ENCODE measurements around the gene ATMIN. TPM values are rescaled to one million over a fixed set of nuclear protein-coding genes. Genes with fewer than 3 reads are reported as not detected.

The ATMIN gene
- total and polyA plus RNA-seq, 2 of the 13 experiments (the other 11 are each of a cell fraction or from before 2014, with no cell fraction given) = 34.6 to 60.4 TPM

DNA sequence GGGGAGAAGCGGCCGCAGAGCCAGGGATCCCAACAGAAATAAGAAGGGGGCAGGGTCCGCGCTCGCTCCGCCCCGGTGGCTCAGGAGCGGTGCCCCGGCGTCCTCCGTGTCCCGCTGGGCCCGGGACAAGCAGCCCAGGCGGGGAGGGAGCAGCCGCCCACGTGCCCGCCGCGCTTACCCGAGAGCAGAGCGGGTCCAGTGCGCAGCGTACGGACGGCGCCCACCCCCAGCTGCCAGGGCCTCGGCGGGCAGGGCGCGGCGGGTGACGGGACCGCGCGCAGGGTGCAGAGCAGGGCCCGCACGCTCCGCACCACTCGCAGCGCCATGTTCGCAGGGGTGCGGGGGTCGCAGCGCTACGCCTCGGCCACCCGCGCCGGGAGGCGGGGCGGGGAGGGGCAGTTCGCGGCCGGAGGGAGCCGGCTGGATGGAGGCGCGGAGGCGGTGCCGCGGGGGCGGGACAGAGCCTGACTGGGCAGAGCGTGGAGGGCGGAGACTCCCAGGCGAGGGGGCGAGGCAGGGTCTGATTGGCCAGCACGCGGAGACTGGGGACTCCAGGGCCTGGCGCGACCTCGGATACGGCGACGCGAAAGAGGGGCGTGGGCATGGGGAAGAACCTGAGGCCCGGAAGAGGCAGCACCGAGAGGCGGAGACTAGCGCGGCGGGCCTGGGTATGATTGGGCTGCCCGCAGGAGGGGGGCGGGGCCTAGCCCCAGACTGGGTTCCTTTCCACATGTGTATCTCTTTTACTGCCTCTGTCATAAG lies 60.5 kb downstream of the ATMIN start, which contains the start of gene GCSH (continued):
- TF ChIP-seq, protein P1, sequence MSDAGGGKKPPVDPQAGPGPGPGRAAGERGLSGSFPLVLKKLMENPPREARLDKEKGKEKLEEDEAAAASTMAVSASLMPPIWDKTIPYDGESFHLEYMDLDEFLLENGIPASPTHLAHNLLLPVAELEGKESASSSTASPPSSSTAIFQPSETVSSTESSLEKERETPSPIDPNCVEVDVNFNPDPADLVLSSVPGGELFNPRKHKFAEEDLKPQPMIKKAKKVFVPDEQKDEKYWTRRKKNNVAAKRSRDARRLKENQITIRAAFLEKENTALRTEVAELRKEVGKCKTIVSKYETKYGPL (CRISPR knock-in tag; IDR thresholded peaks at IDR 0.05) = no peak
- peak; percentile 86; the same call in 1 of the 2 replicates for TF ChIP-seq ZNF709 (CRISPR knock-in tag; IDR thresholded peaks at IDR 0.05)
- 0 out of 2 replicates have a peak, but pooled peaks have one; percentile 87 for TF ChIP-seq BORCS8-MEF2B (CRISPR knock-in tag; IDR thresholded peaks at IDR 0.05)
- 0 out of 2 replicates have a peak, but pooled peaks have one; percentile 19 for TF ChIP-seq ATF5 (CRISPR knock-in tag; IDR thresholded peaks at IDR 0.05; ENCODE audit: low read depth)
- peak; percentile 83; the same call in 1 of the 2 replicates for TF ChIP-seq MXD3 (CRISPR knock-in tag; IDR thresholded peaks at IDR 0.05)
- TF ChIP-seq, protein P2, sequence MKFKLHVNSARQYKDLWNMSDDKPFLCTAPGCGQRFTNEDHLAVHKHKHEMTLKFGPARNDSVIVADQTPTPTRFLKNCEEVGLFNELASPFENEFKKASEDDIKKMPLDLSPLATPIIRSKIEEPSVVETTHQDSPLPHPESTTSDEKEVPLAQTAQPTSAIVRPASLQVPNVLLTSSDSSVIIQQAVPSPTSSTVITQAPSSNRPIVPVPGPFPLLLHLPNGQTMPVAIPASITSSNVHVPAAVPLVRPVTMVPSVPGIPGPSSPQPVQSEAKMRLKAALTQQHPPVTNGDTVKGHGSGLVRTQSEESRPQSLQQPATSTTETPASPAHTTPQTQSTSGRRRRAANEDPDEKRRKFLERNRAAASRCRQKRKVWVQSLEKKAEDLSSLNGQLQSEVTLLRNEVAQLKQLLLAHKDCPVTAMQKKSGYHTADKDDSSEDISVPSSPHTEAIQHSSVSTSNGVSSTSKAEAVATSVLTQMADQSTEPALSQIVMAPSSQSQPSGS (CRISPR knock-in tag; IDR thresholded peaks at IDR 0.05) = 0 out of 2 replicates have a peak, but pooled peaks have one; percentile 21
- TF ChIP-seq MLLT10 (CRISPR knock-in tag; IDR thresholded peaks at IDR 0.05) = no peak
- TF ChIP-seq, protein P3, sequence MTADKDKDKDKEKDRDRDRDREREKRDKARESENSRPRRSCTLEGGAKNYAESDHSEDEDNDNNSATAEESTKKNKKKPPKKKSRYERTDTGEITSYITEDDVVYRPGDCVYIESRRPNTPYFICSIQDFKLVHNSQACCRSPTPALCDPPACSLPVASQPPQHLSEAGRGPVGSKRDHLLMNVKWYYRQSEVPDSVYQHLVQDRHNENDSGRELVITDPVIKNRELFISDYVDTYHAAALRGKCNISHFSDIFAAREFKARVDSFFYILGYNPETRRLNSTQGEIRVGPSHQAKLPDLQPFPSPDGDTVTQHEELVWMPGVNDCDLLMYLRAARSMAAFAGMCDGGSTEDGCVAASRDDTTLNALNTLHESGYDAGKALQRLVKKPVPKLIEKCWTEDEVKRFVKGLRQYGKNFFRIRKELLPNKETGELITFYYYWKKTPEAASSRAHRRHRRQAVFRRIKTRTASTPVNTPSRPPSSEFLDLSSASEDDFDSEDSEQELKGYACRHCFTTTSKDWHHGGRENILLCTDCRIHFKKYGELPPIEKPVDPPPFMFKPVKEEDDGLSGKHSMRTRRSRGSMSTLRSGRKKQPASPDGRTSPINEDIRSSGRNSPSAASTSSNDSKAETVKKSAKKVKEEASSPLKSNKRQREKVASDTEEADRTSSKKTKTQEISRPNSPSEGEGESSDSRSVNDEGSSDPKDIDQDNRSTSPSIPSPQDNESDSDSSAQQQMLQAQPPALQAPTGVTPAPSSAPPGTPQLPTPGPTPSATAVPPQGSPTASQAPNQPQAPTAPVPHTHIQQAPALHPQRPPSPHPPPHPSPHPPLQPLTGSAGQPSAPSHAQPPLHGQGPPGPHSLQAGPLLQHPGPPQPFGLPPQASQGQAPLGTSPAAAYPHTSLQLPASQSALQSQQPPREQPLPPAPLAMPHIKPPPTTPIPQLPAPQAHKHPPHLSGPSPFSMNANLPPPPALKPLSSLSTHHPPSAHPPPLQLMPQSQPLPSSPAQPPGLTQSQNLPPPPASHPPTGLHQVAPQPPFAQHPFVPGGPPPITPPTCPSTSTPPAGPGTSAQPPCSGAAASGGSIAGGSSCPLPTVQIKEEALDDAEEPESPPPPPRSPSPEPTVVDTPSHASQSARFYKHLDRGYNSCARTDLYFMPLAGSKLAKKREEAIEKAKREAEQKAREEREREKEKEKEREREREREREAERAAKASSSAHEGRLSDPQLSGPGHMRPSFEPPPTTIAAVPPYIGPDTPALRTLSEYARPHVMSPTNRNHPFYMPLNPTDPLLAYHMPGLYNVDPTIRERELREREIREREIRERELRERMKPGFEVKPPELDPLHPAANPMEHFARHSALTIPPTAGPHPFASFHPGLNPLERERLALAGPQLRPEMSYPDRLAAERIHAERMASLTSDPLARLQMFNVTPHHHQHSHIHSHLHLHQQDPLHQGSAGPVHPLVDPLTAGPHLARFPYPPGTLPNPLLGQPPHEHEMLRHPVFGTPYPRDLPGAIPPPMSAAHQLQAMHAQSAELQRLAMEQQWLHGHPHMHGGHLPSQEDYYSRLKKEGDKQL (CRISPR knock-in tag; IDR thresholded peaks at IDR 0.05; ENCODE audit: low read depth) = no peak
- TF ChIP-seq YEATS4 (CRISPR knock-in tag; IDR thresholded peaks at IDR 0.05; ENCODE audit: borderline replicate concordance) = peak; percentile 97
- TF ChIP-seq HDAC1 (CRISPR knock-in tag; IDR thresholded peaks at IDR 0.05) = peak; percentile 75
- no peak; the same call in 1 of the 2 replicates for TF ChIP-seq GTF3A (CRISPR knock-in tag; conservative IDR thresholded peaks at IDR 0.05)
- no peak for TF ChIP-seq ZNF292 (CRISPR knock-in tag; IDR thresholded peaks at IDR 0.05; ENCODE audit: borderline replicate concordance, low read depth)
- TF ChIP-seq YY1 (IDR thresholded peaks at IDR 0.05; ENCODE audit: insufficient read depth, insufficient replicate concordance, low read depth, low read length) = peak; percentile 85
- no peak for TF ChIP-seq ZNF337 (CRISPR knock-in tag; IDR thresholded peaks at IDR 0.05; ENCODE audit: borderline replicate concordance, low read depth)
- TF ChIP-seq HDAC2 (CRISPR knock-in tag; IDR thresholded peaks at IDR 0.05) = no peak
- peak; percentile 93 for TF ChIP-seq ZFY (CRISPR knock-in tag; IDR thresholded peaks at IDR 0.05)
- TF ChIP-seq MED1 (CRISPR knock-in tag; IDR thresholded peaks at IDR 0.05) = peak; percentile 51
- TF ChIP-seq HNRNPUL1 (IDR thresholded peaks at IDR 0.05; ENCODE audit: low read depth, low read length) = no peak
- TF ChIP-seq ZNF326 (CRISPR knock-in tag; IDR thresholded peaks at IDR 0.05; ENCODE audit: borderline replicate concordance) = no peak
